Neural progenitor cell (in vitro differentiated cells): ENCODE measurements around the gene LBP.

Experiments
- EZH2phosphoT487 ChIP-seq: fragments of 200-600 bp; sonication (generic); IDR thresholded peaks from 2 replicates; pipeline ENCODE4 v1.6.1; 2017; ENCODE audit warnings: antibody characterized with exemption
- TF ChIP-seq, protein P1 (sequence below): fragments of 200-600 bp; sonication (generic); IDR thresholded peaks from 2 replicates; pipeline ENCODE4 v1.5.1; 2017; ENCODE audit warnings: antibody characterized with exemption, mild to moderate bottlenecking

DNA sequence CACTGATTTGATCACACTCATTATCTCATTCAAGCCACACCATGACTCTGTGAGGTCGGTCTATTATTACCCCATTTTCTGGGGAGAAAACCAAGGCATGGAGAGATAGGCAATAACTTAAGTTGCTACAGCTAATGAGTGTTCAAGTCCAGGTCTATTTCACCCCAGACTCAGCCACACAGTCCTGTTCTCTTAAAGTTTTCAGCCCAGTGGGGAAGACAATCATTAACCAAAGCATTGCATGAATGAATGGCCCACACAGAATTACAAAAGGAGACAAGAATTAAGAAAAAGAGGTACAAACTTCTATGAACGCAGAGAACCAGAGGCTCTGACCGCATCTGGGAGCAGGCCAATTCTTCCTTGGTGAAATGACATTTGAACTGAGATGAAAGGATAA, 35.2 kb upstream of the LBP start:
- TF ChIP-seq, protein P1, sequence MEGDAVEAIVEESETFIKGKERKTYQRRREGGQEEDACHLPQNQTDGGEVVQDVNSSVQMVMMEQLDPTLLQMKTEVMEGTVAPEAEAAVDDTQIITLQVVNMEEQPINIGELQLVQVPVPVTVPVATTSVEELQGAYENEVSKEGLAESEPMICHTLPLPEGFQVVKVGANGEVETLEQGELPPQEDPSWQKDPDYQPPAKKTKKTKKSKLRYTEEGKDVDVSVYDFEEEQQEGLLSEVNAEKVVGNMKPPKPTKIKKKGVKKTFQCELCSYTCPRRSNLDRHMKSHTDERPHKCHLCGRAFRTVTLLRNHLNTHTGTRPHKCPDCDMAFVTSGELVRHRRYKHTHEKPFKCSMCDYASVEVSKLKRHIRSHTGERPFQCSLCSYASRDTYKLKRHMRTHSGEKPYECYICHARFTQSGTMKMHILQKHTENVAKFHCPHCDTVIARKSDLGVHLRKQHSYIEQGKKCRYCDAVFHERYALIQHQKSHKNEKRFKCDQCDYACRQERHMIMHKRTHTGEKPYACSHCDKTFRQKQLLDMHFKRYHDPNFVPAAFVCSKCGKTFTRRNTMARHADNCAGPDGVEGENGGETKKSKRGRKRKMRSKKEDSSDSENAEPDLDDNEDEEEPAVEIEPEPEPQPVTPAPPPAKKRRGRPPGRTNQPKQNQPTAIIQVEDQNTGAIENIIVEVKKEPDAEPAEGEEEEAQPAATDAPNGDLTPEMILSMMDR = no peak
- TF ChIP-seq EZH2phosphoT487 = no peak
